Suprapubic skin (tissue), 4 donors: Measurements from ENCODE around the gene POLG2. TPM values are rescaled to one million over a fixed set of nuclear protein-coding genes. Genes with fewer than 3 reads are reported as not detected.
A peak's percentile ranks its signal among the peaks of the same experiment; 100 is the strongest.

Source experiments
- DNase-seq, 2 donors: peaks; one replicate each; pipeline ENCODE4 v3.0.0-alpha.2; 2019; ENCODE audit warnings: low spot score in 2 of 2
- H3K27ac ChIP-seq: fragments of 200-600 bp; sonication (generic); one replicate; pipeline ENCODE4 v1.5.1; 2019
- H3K27me3 ChIP-seq: fragments of 200-600 bp; sonication (generic); one replicate; pipeline ENCODE4 v1.5.1; 2019
- H3K36me3 ChIP-seq: fragments of 200-600 bp; sonication (generic); one replicate; pipeline ENCODE4 v1.5.1; 2019
- H3K4me1 ChIP-seq: fragments of 200-600 bp; sonication (generic); one replicate; pipeline ENCODE4 v1.5.1; 2019
- H3K4me3 ChIP-seq: fragments of 200-600 bp; sonication (generic); one replicate; pipeline ENCODE4 v1.5.1; 2019; ENCODE audit warnings: mild to moderate bottlenecking
- H3K9me3 ChIP-seq: fragments of 200-600 bp; sonication (generic); one replicate; pipeline ENCODE4 v1.5.1; 2019
- CTCF ChIP-seq, 2 donors: fragments of 200-600 bp in 1 of 2; fragments of 450-650 bp in 1 of 2; sonication (generic) in 1 of 2; IDR thresholded peaks; one replicate each; pipeline ENCODE4 v1.5.1; 2016 to 2019; ENCODE audit warnings: antibody characterized with exemption in 2 of 2, mild to moderate bottlenecking in 1 of 2, moderate library complexity in 1 of 2
- EP300 ChIP-seq: sonication (generic); formaldehyde crosslinking; IDR thresholded peaks from one replicate; pipeline ENCODE4 v1.6.1; 2017; ENCODE audit warnings: antibody characterized with exemption
- POLR2A ChIP-seq, 2 donors: fragments of 450-650 bp; IDR thresholded peaks; one replicate each; pipeline ENCODE4 v1.6.1; 2017; ENCODE audit warnings: antibody characterized with exemption in 2 of 2, mild to moderate bottlenecking in 2 of 2, moderate library complexity in 2 of 2
- POLR2AphosphoS5 ChIP-seq, 3 donors: sonication (generic); formaldehyde crosslinking; IDR thresholded peaks; one replicate each; pipeline ENCODE4 v1.6.1; 2017; ENCODE audit warnings: antibody characterized with exemption in 3 of 3
- WGBS: methylation state at CpG from one replicate; pipeline ENCODE4 v1.1.5; 2018; 5-methylcytosine and 5-hydroxymethylcytosine counted together
- total RNA-seq, 4 donors: library from RNA; depleted of rRNA; stranded (reverse); fragments of >200 nt; gene quantifications; one replicate each; pipeline ENCODE4 v1.1.0, GENCODE V29; 2016

POLG2 gene
- total RNA-seq, 4 donors from 2014 or later = 2.7 to 23.2 (median 5.0) TPM

DNA sequence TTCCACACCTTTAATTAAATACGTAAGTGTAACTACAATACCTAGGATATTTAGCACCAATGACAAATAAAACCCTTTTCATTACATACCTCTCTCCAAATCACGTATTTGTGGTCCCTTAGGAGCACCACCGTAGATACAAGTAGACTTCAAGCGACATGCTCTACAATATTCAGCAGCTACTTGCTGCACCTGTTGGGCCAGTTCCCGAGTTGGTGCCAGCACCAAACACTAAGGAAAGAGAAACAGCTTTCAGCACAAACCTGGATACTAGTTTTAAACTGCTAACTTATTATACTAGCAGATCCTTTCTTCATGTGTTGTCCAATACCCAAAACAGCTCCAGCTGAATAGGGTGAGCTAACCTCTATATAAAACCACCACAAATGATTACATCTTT lies 6.5 kb upstream of the POLG2 start:
- no peak overlapping the region for H3K27ac ChIP-seq
- TF ChIP-seq POLR2A (IDR thresholded peaks at IDR 0.05) (no peak), POLR2AphosphoS5 (IDR thresholded peaks at IDR 0.05) (no peak), EP300 (no peak), CTCF (IDR thresholded peaks at IDR 0.05) (no peak)
- peaks cover 71% of the 10 kb centered on the region for H3K4me1 ChIP-seq
- WGBS = 47% methylated on average over 5 of the region's 5 CpGs
- peaks cover 63% of the 10 kb centered on the region for H3K36me3 ChIP-seq
- H3K27me3 ChIP-seq = no peaks in the 10 kb centered on the region
- peak overlapping the region; percentile 93 for H3K4me3 ChIP-seq
- no peaks in the 10 kb centered on the region for H3K9me3 ChIP-seq
- DNase-seq = no peak

- Histone ChIP-seq H3K27ac (peak overlapping the region; percentile 10), H3K4me3 (peak overlapping the region; percentile 93), H3K27me3 (no peaks in the 10 kb centered on the region), H3K36me3 (peaks cover 64% of the 10 kb centered on the region), H3K4me1 (peaks cover 69% of the 10 kb centered on the region), H3K9me3 (no peaks in the 10 kb centered on the region)
- TF ChIP-seq POLR2A (IDR thresholded peaks at IDR 0.05) (no peak), CTCF (IDR thresholded peaks at IDR 0.05) (no peak), POLR2AphosphoS5 (IDR thresholded peaks at IDR 0.05) (no peak), EP300 (no peak)
- WGBS = 73% methylated on average over 2 of the region's 2 CpGs
- no peak for DNase-seq
These were observed 6.0 kb upstream of the POLG2 start for GRCh38 chr17:64502809-64503208.

- TF ChIP-seq EP300 = no peak
- TF ChIP-seq CTCF (IDR thresholded peaks at IDR 0.05) = no peak
- TF ChIP-seq POLR2A (IDR thresholded peaks at IDR 0.05) = no peak
- peak in 1 of 3 donors; percentile 6 for TF ChIP-seq POLR2AphosphoS5 (IDR thresholded peaks at IDR 0.05)
- no peak for DNase-seq
- no peak overlapping the region for H3K27ac ChIP-seq
- peaks cover 74% of the 10 kb centered on the region for H3K4me1 ChIP-seq
- H3K27me3 ChIP-seq = no peaks in the 10 kb centered on the region
- peaks cover 64% of the 10 kb centered on the region for H3K36me3 ChIP-seq
- H3K4me3 ChIP-seq = peak overlapping the region; percentile 5
- no peaks in the 10 kb centered on the region for H3K9me3 ChIP-seq
- WGBS = 83% methylated on average over 3 of the region's 3 CpGs
These were observed 5.2 kb upstream of the POLG2 start for GRCh38 chr17:64502021-64502420.

DNA sequence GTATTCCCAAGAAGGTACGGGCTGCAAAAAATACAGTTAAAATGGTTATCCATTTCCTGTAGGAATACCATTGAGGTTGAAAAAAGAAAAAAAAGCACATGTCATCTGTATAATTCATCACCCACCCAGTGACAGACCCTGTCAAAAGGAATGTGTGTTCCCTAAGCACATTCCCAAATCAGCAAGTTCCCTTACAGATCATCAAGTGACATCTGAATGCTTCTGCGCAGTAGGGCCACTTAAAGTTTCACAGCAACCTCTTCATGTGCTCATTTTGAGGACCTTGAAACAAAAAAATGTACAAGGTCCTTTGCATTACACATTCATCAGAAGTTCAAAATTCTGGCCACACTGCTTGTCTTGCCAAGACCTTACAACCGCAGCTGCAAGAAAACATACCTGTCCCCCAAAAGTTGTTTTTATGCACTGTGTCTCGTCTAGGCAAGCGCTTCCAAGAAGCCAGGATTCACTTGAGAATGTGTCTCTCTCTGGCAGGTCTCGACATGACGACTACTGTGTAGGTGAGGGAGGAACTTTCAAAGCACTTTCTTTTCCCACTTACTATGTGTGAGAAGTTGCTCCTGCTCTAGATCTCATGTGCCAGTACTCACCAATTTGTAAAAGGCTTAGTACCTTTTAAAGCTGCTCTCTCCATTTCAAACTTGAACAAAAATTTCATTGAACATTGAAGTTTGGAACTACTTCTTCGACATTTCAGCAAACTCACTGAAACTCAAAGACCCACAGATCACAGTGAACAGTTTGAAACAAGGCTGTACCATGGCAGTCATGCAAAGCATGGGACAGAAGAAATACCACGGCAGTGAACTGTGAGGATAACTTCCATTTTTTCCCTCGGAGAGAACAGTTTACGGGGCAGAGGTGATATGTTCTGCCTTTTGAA lies 4.3 kb upstream of the POLG2 start:
- peak overlapping the region; percentile 5 for H3K4me3 ChIP-seq
- no peak for DNase-seq
- 56% methylated on average over 11 of the region's 11 CpGs for WGBS
- H3K27ac ChIP-seq = no peak overlapping the region
- TF ChIP-seq POLR2A (IDR thresholded peaks at IDR 0.05) (no peak), POLR2AphosphoS5 (IDR thresholded peaks at IDR 0.05) (no peak), EP300 (no peak), CTCF (IDR thresholded peaks at IDR 0.05) (no peak)
- no peaks in the 10 kb centered on the region for H3K27me3 ChIP-seq
- H3K4me1 ChIP-seq = peaks cover 78% of the 10 kb centered on the region
- peaks cover 64% of the 10 kb centered on the region for H3K36me3 ChIP-seq
- no peaks in the 10 kb centered on the region for H3K9me3 ChIP-seq

- TF ChIP-seq POLR2AphosphoS5 (IDR thresholded peaks at IDR 0.05) = peak in 1 of 3 donors; percentile 25
- TF ChIP-seq POLR2A (IDR thresholded peaks at IDR 0.05) = no peak
These were observed 3.6 kb upstream of the POLG2 start for GRCh38 chr17:64500487-64500859.

More at GRCh38 chr17:64500487-64500859, 3.6 kb upstream of the POLG2 start:
- no peaks in the 10 kb centered on the region for H3K27me3 ChIP-seq
- no peaks in the 10 kb centered on the region for H3K9me3 ChIP-seq
- H3K36me3 ChIP-seq = peaks cover 64% of the 10 kb centered on the region
- peaks cover 84% of the 10 kb centered on the region for H3K4me1 ChIP-seq
- H3K4me3 ChIP-seq = no peak overlapping the region
- H3K27ac ChIP-seq = no peak overlapping the region
- 87% methylated on average over 8 of the region's 8 CpGs for WGBS
- no peak for DNase-seq
